ENCODE results near the gene TOM1L2.
"Not testable (repeated sequence)": the region's sequence is repeated elsewhere in the genome, so short reads cannot be mapped to it uniquely, and the experiment has no call there.

TOM1L2 gene

DNA sequence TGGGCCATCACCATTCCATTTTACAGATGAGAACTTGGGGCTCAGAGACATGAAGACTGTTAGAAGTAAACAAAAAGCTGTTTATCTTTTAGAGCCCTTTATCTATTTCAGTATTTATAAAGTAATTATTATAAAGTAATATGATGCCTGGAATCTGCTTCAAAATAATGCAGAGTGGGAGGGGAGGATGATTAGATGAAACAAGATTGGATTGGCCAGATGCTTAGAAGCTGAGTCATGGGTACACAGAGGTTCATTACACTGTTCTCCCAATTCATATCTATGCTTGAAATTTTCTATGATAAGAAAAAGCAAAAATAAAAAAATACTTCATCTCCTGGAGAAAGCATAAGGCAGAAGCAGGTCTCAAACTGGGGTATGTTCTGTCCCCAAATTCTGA is 29.4 kb downstream of the TOM1L2 start:
- no peak for DNase-seq (ENCODE audit: low read depth)
- TF ChIP-seq, protein P1, sequence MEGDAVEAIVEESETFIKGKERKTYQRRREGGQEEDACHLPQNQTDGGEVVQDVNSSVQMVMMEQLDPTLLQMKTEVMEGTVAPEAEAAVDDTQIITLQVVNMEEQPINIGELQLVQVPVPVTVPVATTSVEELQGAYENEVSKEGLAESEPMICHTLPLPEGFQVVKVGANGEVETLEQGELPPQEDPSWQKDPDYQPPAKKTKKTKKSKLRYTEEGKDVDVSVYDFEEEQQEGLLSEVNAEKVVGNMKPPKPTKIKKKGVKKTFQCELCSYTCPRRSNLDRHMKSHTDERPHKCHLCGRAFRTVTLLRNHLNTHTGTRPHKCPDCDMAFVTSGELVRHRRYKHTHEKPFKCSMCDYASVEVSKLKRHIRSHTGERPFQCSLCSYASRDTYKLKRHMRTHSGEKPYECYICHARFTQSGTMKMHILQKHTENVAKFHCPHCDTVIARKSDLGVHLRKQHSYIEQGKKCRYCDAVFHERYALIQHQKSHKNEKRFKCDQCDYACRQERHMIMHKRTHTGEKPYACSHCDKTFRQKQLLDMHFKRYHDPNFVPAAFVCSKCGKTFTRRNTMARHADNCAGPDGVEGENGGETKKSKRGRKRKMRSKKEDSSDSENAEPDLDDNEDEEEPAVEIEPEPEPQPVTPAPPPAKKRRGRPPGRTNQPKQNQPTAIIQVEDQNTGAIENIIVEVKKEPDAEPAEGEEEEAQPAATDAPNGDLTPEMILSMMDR (IDR thresholded peaks at IDR 0.05; ENCODE audit: insufficient read depth, low read depth, low read length, missing control alignments), result no peak
- no peak overlapping the region for H3K4me3 ChIP-seq (ENCODE audit: low read depth, low read length)

DNA sequence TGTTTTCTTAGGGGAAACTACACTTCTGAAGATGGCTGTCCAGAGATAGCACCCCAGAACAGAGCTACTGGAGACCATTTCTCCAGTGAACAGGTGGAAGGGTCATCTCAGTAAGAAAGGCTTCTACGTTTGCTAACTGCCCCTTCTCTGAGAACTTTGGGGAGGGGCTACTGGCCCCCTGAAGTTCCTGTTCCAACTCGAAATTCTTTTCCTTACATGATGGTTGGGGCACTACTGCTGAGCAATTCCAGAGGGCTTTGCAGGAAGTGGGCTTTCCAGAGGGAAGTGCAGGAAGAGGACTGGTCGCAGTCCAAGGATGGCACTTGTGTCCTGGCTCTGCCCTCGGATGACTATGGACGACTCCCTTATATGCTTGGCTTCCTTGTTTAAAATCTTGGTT is 31.2 kb downstream of the TOM1L2 start:
- DNase-seq (ENCODE audit: low read depth), result no peak
- no peak overlapping the region for H3K4me3 ChIP-seq (ENCODE audit: low read depth, low read length)
- TF ChIP-seq, protein P1 (IDR thresholded peaks at IDR 0.05; ENCODE audit: insufficient read depth, low read depth, low read length, missing control alignments), result no peak

DNA sequence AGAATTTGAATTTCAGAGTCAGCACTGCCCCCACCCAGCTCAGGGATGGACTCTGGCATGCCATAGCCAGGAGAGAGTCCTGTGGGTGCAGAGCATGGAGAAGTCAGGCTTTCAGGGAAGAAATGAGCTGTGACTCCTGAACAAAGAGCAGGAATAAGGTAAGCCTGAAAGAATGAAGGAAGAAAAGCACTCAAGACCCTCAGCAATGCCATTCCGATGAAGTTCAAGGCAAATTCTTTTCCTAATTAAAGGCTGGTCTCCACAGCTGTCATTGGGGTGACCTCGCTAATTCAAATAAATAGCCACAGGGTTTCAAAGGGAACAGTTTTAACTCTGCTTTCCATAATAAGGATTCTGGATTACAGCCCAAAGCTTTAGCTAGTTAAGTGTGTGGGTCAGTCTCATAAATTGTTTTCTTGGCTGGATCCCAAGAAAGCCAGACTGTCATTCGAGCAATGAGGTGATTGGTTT is 31.7 kb downstream of the TOM1L2 start:
- DNase-seq (ENCODE audit: low read depth), result no peak
- H3K4me3 ChIP-seq (ENCODE audit: low read depth, low read length), result no peak overlapping the region
- TF ChIP-seq, protein P1 (IDR thresholded peaks at IDR 0.05; ENCODE audit: insufficient read depth, low read depth, low read length, missing control alignments), result no peak

DNA sequence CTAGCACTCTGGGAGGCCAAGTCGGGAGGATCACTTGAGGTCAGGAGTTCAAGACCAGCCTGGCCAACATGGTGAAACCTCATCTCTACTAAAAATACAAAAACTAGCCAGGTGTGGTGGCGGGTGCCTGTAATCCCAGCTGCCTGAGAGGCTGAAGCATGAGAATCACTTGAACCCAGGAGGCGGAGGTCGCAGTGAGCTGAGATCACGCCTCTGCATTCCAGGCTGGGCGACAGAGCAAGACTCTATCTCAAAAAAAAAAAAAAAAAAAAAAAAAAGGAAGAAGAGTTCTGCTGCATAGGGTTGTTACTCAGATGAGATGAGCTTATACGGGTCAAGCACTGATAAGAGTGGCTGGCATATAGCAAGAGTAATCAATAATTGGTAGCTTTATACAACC is 32.3 kb downstream of the TOM1L2 start:
- DNase-seq (ENCODE audit: low read depth); H3K4me3 ChIP-seq (ENCODE audit: low read depth, low read length): not testable (repeated sequence)

DNA sequence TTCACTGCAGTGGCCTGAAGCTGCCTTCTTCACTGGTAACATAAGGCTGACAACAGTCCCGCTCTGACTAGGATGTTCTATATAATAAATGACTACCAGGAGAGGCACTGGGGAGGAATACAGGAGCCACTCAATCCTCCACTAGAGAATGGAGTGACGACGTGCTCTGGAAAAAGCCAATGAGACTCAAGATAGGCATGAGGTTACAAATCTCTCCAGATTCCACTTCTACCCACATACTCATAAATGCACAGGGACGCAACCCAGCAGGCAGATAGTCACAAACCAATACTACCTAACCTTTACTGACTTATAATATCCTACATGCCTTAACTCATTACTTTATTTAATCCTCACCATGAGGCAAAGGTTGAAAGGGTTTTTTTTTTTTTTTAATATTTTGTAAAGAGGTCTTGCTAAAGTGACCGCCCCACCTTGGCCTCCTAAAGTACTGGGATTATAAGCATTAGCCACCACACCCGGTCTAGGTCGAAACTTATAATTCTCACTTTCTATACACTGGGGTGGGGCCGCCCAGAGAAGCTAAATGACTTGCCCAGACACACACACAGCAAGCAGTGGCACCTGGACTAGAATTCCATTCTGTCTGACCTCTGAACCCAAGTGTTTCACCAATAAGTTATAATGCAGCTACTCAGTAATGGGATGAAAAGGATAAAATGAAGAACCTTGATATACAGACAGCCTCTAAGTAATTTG is 33.7 kb downstream of the TOM1L2 start:
- DNase-seq (ENCODE audit: low read depth), result peak; percentile 80
- TF ChIP-seq, protein P1 (IDR thresholded peaks at IDR 0.05; ENCODE audit: insufficient read depth, low read depth, low read length, missing control alignments), result no peak
- no peak overlapping the region for H3K4me3 ChIP-seq (ENCODE audit: low read depth, low read length)

DNA sequence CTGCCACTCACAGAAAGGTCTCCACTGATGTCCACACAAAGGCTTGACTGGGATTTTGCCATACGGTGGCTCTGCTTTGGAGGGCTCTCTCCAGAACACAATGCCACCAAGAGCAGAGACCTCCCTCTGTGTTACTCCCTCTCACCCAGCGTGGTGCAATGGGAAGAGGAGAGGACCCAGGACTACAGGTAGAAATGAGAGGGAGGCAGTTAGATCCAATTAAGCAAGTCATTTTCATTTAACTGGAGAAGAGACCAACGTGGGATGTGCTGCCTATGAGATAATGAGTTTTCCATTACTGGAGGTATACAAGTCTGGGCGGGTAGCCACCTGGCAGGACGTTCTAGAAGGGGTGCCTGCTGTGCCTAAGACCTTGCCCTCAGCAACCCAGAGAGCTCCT is 34.2 kb downstream of the TOM1L2 start:
- DNase-seq (ENCODE audit: low read depth), result no peak
- H3K4me3 ChIP-seq (ENCODE audit: low read depth, low read length), result no peak overlapping the region
- TF ChIP-seq, protein P1 (IDR thresholded peaks at IDR 0.05; ENCODE audit: insufficient read depth, low read depth, low read length, missing control alignments), result no peak

DNA sequence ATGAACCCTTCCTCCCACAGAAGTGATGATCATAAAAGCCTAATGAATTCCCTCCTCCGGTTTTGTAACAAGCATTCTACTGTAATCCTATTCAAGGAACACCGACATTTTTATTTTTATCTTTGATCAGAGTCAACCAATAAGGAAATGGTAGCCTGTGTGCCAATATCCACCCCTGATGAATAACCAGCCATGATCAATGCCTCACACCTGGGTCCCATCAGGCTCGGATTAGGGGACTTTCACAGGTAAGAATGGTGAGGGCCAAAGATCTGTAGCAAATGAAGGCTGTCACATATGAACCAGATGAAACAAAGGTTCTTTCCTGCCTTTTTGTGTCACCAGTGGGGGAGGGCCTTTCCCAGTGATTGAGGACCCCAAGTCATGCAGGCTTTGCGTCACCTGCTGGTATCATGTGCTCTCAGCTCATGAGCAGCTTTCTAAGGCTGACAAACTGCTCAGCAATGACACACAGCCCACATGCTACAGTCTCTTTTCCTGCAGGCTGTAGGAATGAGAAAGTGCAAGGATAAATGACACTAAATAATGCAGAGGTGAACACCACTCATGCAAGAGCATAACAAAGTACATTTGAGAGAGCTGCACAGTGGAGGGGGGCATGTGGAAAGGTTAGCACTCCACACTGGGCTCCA is 34.9 kb downstream of the TOM1L2 start:
- no peak for DNase-seq (ENCODE audit: low read depth)
- H3K4me3 ChIP-seq (ENCODE audit: low read depth, low read length), result no peak overlapping the region
- TF ChIP-seq, protein P1 (IDR thresholded peaks at IDR 0.05; ENCODE audit: insufficient read depth, low read depth, low read length, missing control alignments), result no peak
